GM19328 (cell line): ENCODE results near the gene OR2A7.
"Not testable (repeated sequence)": the region's sequence is repeated elsewhere in the genome, so short reads cannot be mapped to it uniquely, and the experiment has no call there.

Experiments used
- ATAC-seq: cut with Tn5 transposase; IDR thresholded peaks from one replicate; pipeline ENCODE4 v1.9.1; 2021; ENCODE audit warnings: mild to moderate bottlenecking, moderate library complexity; ENCODE audit not compliant: unreplicated experiment

OR2A7 gene, protein sequence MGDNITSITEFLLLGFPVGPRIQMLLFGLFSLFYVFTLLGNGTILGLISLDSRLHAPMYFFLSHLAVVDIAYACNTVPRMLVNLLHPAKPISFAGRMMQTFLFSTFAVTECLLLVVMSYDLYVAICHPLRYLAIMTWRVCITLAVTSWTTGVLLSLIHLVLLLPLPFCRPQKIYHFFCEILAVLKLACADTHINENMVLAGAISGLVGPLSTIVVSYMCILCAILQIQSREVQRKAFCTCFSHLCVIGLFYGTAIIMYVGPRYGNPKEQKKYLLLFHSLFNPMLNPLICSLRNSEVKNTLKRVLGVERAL

DNA sequence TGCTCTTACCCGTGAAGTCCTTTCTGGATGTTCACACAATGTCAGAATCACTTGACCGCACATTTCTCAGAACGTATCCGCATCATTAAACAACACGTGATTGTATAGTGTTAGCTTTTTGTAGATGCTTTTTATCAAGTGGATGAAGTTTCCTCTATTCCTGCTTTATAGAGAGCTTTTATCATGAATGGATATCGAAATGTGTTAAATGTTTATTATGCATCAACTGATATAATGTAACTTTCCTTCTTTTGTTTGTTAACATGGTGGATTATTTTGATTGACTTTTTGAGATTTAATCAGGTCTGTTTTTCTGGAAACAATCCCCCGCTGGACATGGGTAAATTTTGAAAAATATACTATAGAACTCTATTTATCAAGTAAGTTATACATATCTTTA lies at the start of gene OR2A7:
OR2A7 (minus strand) TSS at position 101 of the 400 bp plus-strand sequence. CDS start 5,164 bp downstream, outside the sequence.
- ATAC-seq = not testable (repeated sequence)

DNA sequence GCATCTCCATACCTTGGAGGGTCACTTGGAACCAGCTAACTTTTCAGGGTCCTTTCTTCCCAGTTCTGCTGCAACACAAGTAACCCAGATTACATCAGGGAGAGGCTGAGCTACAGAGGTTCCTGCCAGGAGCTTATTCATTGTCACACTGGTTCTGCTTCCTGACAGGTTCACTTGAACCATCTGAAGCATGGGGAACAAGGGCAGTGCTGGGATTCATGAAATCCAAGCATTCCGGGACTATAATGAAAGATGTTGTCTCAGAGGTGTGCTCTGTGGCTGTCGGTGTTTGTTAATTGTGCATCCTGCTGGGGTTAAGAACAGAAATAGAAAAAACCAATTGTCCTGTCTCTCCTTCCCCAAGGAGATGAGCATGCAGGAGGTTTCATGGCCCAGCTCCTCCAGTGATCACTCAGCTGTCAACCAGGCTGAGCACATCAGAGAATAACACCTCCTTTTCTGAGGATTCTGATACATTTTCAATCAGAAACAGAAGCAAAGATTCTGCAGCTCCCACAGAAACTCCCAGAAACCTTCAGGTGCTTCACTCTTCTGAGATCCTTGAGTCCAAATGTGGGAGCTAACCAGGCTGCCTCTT lies 47.4 kb upstream of the OR2A7 start, which contains the start of gene OR2A1:
OR2A1 (plus strand) TSS at position 548 of the 598 bp plus-strand sequence. CDS start 5,706 bp downstream, outside the sequence.
- not testable (repeated sequence) for ATAC-seq

GRCh38 chr7:144311218-144311617 lies 46.6 kb upstream of the OR2A7 start:
- ATAC-seq = not testable (repeated sequence)

DNA sequence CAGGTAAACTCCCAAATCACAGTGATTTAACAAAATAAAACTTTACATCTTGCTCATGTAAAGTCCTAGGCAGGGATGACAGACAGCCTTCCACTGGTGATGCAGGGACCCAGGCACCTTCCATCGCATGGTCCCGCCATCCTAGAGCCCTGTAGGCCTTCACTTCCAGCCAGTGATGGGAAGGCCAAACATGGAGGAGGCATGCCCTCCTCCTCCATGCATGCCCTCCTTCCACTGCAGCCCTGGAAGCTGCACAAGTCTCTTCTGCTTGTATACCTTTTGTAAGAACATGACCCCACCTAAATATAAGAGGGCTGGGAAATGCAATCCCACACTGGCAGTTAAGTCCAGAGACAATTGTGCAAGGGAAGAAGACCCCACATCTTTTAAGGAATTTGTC lies 45.1 kb upstream of the OR2A7 start:
- ATAC-seq = not testable (repeated sequence)

GRCh38 chr7:144305156-144305555 lies 40.6 kb upstream of the OR2A7 start:
- ATAC-seq = not testable (repeated sequence)

- not testable (repeated sequence) for ATAC-seq
Measured at GRCh38 chr7:144303607-144304006, 39.0 kb upstream of the OR2A7 start.

DNA sequence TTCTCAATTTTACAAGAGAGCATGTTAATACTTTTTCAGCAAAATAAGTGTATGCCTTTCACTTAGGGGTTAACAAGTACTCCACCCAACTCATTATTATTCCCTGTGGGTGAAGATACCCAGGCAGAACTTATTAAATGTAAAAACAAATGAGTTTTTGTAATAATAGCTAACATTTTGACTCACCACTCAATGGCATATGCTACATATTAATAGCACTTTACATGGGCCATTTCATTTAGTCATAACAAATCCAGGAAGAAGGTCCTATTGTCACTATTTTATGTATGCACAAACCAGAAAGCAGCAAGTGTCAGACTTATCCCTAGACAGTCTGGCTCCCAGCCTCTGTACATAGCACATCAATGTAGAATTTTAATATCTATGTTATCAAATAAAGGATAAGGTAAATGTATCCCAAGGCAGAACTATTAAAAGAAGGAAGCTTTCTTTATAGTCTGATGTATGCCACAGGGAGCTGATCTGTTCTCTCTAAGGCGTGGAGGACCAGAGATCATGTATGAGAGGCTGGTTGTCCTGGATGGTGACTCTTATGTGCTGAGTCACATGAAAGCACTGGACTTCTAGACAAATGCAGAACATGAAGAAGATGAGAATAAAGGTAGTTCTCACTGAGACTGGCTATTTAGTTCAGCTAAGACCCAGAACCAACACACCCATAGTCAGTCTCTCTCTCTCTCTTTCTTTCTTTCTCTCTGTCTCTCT lies 38.1 kb upstream of the OR2A7 start:
- ATAC-seq = not testable (repeated sequence)

- peak; percentile 79 for ATAC-seq
Measured at GRCh38 chr7:144293794-144294499, 29.4 kb upstream of the OR2A7 start.

DNA sequence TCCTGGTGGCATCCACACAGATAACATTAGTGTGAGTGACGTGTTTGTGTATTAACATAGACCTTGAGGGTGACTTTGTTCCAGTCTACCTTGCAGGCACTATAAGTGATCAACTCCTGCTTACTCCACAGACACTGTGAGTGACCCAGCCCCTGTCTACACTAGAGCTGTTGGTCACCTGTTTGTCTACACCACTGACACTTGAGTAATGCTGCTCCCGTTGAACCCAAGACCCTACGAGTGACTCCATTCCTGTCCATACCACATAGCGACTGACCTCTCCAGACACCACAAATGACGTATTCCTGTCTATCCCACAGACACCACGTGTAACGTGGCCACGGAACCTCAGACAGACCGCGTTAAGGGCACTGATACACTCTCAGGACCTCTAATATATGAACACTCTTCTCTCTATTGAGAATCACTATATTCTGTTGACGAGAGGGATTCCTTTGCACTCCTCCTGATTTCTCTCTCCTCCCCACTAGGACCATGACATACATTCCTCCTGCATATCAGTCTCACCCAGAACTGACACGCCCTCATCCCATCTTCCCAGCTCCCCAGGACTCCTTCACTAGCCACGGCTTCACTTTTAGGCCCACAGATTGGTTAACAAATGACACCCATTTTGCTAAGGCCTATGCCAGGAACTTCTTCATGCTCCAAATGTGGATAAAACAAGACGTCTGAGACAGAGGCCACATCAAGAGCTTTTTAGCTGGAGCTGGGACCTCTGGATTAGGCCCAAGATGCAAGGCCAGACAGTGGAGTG lies 28.0 kb upstream of the OR2A7 start:
- ATAC-seq = not testable (repeated sequence)

DNA sequence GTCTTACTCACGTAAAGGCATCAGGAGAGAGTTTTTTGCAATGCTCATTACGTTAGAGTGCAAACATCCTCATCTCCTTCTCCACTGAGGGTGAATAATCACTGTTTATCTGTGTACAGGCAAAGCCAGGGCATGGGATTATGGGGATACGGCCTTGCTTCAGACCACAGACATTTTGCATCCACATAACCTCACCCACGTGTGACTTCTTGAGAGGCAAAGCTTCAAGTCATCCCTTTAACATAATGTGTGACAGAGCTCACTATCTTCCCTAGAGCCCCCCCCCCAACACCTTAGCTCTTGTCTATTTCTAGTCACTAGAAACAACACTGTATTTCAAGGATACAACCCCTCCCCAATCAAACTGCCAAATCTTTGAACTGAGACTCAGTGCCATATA lies 27.0 kb upstream of the OR2A7 start:
- ATAC-seq = not testable (repeated sequence)

- not testable (repeated sequence) for ATAC-seq
Measured at GRCh38 chr7:144287171-144287784, 22.7 kb upstream of the OR2A7 start.

DNA sequence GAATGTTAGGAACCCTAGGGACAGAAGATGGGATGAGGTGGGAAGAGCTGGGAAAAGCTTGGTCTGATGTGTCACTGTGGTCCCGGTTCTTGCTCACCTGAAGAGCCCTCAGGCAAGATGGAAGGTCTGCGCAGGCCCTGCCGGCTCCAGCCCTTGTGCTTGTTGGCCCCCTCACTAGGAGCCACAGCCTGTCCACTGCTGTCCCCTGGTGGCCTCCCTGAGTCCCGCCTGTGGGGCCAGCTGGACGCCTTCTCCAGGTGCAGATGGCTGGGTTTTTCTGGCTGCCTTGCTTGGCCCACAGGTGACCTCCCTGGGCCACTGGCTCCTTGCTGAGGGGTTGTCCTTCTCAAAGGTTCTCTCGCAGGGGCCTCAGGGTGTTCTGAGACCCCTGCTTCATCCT lies 19.1 kb upstream of the OR2A7 start:
- ATAC-seq = not testable (repeated sequence)

DNA sequence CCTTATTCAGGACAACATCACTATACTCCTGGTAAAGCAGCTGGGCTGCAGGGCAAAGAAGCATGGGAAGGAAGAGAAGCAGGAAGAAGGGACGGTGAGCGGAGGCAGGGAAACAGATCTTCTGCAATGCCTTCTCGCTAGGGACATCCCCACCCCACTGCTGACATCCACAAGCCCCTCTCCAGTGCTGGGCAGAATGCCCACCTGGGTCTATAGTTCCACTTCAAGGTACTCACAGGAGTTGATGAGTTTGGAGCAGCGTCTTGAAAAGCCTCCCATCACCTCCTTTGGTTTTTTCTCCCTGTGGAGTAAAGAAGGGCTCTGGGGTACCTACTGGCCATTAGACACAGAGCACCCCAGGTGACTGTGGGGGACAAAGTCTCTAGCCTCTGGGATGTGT lies 17.9 kb upstream of the OR2A7 start:
- not testable (repeated sequence) for ATAC-seq

DNA sequence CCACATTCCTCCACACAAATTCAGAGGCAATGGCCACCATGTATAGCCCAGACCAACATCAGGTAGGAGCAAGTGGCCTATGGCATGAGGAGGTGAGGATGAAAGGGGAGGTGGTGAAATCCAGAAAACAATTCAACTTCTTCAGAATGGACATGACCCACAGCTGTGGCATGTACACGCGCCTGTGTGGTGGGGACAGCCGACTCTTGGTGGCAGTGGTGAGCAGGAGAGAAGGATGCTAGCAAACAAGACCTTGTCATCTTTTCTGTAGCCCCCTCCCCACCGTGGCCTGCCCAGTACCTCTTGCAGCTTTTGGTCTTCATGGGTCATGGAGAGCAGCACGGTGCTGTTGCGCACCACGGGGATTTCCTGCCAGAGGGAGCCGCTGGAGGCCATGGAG lies 17.4 kb upstream of the OR2A7 start:
- ATAC-seq = not testable (repeated sequence)

DNA sequence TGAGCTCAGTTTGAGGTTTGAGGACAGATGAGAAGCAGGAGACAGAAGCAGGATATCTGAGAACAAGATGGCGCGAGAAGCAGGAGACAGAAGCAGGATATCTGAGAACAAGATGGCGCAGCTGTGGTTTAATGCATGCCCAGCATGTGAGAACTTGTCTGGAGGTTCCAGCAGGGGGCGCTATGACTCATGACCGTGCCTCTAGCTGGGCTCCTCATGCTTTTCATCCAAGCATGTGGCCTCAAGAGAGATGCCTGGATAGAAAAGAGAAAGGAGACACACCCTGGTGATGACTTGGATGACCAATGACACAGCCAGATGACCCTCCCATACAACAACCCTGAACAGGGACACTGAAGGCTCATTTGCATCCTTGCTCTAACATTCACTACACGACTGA lies 15.4 kb upstream of the OR2A7 start:
- not testable (repeated sequence) for ATAC-seq

DNA sequence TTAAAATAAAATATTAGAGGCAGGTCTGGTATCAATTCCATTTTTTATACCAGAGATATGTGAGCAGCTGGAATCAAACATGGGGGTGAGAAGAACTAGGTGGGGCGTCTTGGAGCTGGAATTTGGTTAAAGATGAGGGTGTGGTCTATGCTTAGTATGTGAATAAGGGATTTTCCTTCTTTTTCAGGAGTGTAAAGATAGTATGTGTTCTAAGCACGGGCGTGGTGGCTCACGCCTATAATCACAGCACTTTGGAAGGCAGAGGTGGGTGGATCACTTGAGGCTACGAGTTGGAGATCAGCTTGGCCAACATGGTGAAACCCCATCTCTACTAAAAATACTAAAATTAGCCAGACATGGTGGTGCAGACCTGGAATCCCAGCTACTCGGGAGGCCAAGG lies 10.7 kb upstream of the OR2A7 start:
- not testable (repeated sequence) for ATAC-seq

DNA sequence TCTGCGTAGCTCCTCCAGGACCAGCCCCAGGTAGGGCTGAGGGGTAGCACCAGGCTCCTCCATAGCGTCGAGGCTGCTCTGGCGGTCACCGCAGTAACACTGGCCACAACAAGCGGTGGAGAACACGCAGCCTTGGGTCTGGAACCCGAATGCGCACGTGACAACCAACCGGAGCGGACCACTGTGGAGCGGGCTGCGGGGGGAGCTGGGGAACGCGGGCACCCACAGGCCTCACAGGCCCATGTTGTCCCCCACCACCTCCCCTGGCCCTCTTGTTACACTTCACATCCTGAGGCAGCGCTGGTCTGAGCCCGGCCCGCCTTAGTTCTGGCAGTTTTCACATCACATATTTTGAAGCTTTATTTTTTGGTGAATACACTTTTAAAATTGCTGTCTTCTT lies 4.6 kb upstream of the OR2A7 start, which contains the start of gene CTAGE8:
CTAGE8 (minus strand) TSS at position 101 of the 400 bp plus-strand sequence; CDS start at position 63, 38 bp downstream.
- ATAC-seq = not testable (repeated sequence)

DNA sequence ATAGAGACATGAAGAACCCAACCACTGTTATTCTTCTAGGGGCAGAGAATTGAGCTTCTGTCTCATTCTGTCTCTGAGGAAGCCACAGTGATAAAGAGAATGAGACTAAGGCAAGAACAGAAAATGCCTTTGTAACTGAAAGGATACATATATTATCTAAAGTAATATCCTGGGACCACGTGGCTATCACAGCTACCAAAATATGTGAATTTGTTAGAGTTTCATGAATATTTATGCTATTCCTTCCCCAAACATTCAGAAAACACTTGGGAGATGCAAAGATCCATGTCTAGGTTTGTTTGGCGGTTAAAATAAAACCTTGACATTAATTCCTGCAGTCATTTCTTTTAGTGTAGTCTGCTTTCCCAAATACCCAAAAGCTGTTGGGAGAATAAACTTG lies 2.5 kb downstream of the OR2A7 start:
- not testable (repeated sequence) for ATAC-seq

DNA sequence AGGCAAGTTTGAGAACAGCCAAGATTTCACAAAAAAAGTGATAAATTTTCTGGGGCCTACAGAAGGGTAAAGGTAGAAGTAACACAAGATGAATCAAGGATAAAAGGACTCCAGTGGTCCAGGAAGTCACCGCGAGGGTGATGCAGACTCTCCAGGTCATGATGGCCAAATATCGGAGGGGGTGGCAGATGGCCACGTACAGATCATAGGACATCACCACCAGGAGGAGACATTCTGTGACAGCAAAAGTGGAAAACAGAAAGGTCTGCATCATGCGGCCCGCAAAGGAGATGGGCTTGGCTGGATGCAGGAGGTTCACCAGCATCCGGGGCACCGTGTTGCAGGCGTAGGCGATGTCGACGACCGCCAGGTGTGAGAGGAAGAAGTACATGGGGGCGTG lies 5.5 kb downstream of the OR2A7 start:
- ATAC-seq = not testable (repeated sequence)

GRCh38 chr7:144256112-144256511 lies 8.5 kb downstream of the OR2A7 start:
- no peak for ATAC-seq
